MM.1S (cell line): ENCODE results near the gene CMTM8.

ENCODE experiments used
- DNase-seq: peaks from one replicate; pipeline ENCODE4 v3.0.0-alpha.2; 2015
- H2AFZ ChIP-seq: fragments of 300-600 bp; sonication (generic); 2 replicates; pipeline ENCODE4 v1.6.0; 2016; ENCODE audit warnings: antibody characterized with exemption, low read length
- H3F3A ChIP-seq: fragments of 300-600 bp; sonication (generic); 2 replicates; pipeline ENCODE4 v1.6.1; 2016; ENCODE audit warnings: mild to moderate bottlenecking, antibody characterized with exemption, low read length, moderate library complexity, mixed read lengths; ENCODE audit not compliant: insufficient read depth
- H3K27ac ChIP-seq: fragments of 300-600 bp; sonication (generic); 2 replicates; pipeline ENCODE4 v1.5.1; 2016; ENCODE audit warnings: mild to moderate bottlenecking, low read length
- H3K27me3 ChIP-seq: fragments of 300-600 bp; sonication (generic); replicated peaks from 2 replicates; pipeline ENCODE4 v1.6.0; 2016; ENCODE audit warnings: low read length; ENCODE audit not compliant: insufficient read depth
- H3K36me3 ChIP-seq: fragments of 300-600 bp; sonication (generic); replicated peaks from 2 replicates; pipeline ENCODE4 v1.6.1; 2016; ENCODE audit warnings: mild to moderate bottlenecking, low read length, mixed read lengths; ENCODE audit not compliant: insufficient read depth
- H3K4me1 ChIP-seq: fragments of 300-600 bp; sonication (generic); 2 replicates; pipeline ENCODE4 v1.6.1; 2016; ENCODE audit warnings: low read length, mixed read lengths
- H3K4me2 ChIP-seq: fragments of 300-600 bp; sonication (generic); 2 replicates; pipeline ENCODE4 v1.6.0; 2016; ENCODE audit warnings: low read depth, low read length
- H3K4me3 ChIP-seq: fragments of 300-600 bp; sonication (generic); 2 replicates; pipeline ENCODE4 v1.5.1; 2016; ENCODE audit warnings: low read length, mixed read lengths
- H3K79me2 ChIP-seq: fragments of 300-600 bp; sonication (generic); 2 replicates; pipeline ENCODE4 v1.6.1; 2016; ENCODE audit warnings: mixed run types, low read length, mixed read lengths
- H3K9ac ChIP-seq: fragments of 300-600 bp; sonication (generic); 2 replicates; pipeline ENCODE4 v1.6.1; 2016; ENCODE audit warnings: low read length, mixed read lengths
- H3K9me2 ChIP-seq: fragments of 300-600 bp; sonication (generic); replicated peaks from 2 replicates; pipeline ENCODE4 v1.6.1; 2016; ENCODE audit warnings: mild to moderate bottlenecking, low read length, mixed read lengths; ENCODE audit not compliant: insufficient read depth
- H3K9me3 ChIP-seq: fragments of 300-600 bp; sonication (generic); replicated peaks from 2 replicates; pipeline ENCODE4 v1.6.1; 2016; ENCODE audit warnings: mild to moderate bottlenecking, low read length, mixed read lengths; ENCODE audit not compliant: insufficient read depth
- H4K20me1 ChIP-seq: fragments of 300-600 bp; sonication (generic); 2 replicates; pipeline ENCODE4 v1.6.1; 2016; ENCODE audit warnings: mild to moderate bottlenecking, low read length, moderate library complexity, mixed read lengths; ENCODE audit not compliant: insufficient read depth
- CTCF ChIP-seq: fragments of 300-600 bp; sonication (generic); IDR thresholded peaks from 2 replicates; pipeline ENCODE4 v1.5.1; 2016; ENCODE audit warnings: antibody characterized with exemption, low read length, mixed read lengths
- EZH2 ChIP-seq: fragments of 300-600 bp; sonication (generic); optimal IDR thresholded peaks from 2 replicates; pipeline ENCODE3; 2017; ENCODE audit warnings: low read depth, mild to moderate bottlenecking, antibody characterized with exemption, low read length, mixed read lengths
- EZH2phosphoT487 ChIP-seq: fragments of 300-600 bp; sonication (generic); IDR thresholded peaks from 2 replicates; pipeline ENCODE4 v1.6.1; 2018; ENCODE audit warnings: antibody characterized with exemption, low read length

CMTM8 gene

DNA sequence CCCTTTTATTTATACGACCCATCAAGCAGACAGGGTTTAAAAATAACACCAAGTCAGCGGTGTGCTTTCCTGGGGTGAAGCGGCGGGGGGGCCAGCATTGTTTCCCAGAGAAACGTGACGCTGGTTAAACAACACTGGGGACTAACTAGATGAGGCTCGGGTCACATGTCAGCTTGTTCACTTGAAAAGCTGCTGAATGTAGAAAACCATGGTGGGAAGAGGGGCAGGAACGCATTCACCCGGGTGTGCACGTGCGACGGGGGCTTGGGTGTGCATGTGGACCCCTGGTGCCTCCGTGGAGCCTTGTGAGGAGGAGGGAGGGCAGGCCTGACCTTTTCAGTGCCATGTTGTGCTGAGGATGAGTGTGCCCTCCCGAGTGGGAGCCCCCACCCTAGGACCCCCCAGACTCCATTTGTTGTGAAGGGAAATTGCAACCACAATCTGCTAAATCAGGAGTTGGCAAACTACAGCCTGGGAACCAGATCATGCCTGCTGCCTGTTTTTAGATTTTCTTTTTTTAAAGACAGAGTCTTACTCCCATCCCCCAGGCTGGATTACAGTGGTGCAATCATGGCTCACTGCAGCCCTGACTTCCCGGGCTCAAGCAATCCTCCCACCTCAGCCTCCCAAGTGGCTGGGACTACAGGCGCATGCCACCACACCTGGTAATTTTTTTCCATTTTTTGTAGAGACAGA lies 82.8 kb downstream of the CMTM8 start:
- Histone ChIP-seq H3F3A (no peaks in the 10 kb centered on the region), H3K9ac (no peak overlapping the region), H3K27ac (no peak overlapping the region), H3K4me3 (no peak overlapping the region), H4K20me1 (no peaks in the 10 kb centered on the region), H2AFZ (no peak overlapping the region), H3K4me1 (no peaks in the 10 kb centered on the region), H3K9me3 (no peaks in the 10 kb centered on the region), H3K79me2 (no peaks in the 10 kb centered on the region), H3K27me3 (no peaks in the 10 kb centered on the region), H3K36me3 (no peaks in the 10 kb centered on the region), H3K9me2 (no peaks in the 10 kb centered on the region), H3K4me2 (no peak overlapping the region)
- DNase-seq = no peak
- TF ChIP-seq EZH2 (no peak), EZH2phosphoT487 (no peak), CTCF (no peak)

DNA sequence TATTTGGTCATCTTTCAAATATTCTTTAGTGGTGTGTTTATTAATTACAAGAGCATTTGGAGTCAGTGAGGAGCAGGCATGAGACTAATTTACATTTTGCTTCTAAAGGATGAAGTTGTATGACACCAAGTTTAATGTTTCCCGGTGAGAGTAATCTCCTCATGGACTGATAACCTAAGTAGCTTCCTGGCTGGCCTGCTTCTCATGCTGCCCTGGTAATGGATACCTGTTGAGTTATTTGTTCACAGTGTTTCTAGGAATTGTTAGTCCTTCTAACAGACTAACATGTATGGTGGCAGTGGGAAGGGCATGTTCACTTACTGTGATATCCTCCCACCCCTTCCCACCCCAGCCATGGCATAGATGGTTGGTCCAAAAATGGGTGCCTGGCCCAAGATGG lies 83.8 kb downstream of the CMTM8 start:
- no peaks in the 10 kb centered on the region for H3K4me1 ChIP-seq
- H3K4me2 ChIP-seq = no peak overlapping the region

GRCh38 chr3:32323604-32324003 lies 85.1 kb downstream of the CMTM8 start:
- no peaks in the 10 kb centered on the region for H3K9me3 ChIP-seq
- H3K4me2 ChIP-seq = no peak overlapping the region
- H2AFZ ChIP-seq = no peak overlapping the region
- H3K79me2 ChIP-seq = no peaks in the 10 kb centered on the region
- no peaks in the 10 kb centered on the region for H3F3A ChIP-seq
- H3K27me3 ChIP-seq = no peaks in the 10 kb centered on the region
- no peaks in the 10 kb centered on the region for H4K20me1 ChIP-seq
- H3K4me1 ChIP-seq = no peaks in the 10 kb centered on the region
- H3K4me3 ChIP-seq = no peak overlapping the region
- no peak for DNase-seq
- TF ChIP-seq EZH2phosphoT487 (no peak), CTCF (no peak), EZH2 (no peak)
- H3K9me2 ChIP-seq = no peaks in the 10 kb centered on the region
- no peak overlapping the region for H3K27ac ChIP-seq
- no peak overlapping the region for H3K9ac ChIP-seq
- H3K36me3 ChIP-seq = no peaks in the 10 kb centered on the region

More for the DNA sequence above, 83.8 kb downstream of the CMTM8 start:
- Histone ChIP-seq H3K4me3 (no peak overlapping the region), H3K9ac (no peak overlapping the region), H2AFZ (no peak overlapping the region), H3K27ac (no peak overlapping the region), H3K9me2 (no peaks in the 10 kb centered on the region), H3K27me3 (no peaks in the 10 kb centered on the region), H3K36me3 (no peaks in the 10 kb centered on the region), H4K20me1 (no peaks in the 10 kb centered on the region), H3F3A (no peaks in the 10 kb centered on the region), H3K9me3 (no peaks in the 10 kb centered on the region), H3K79me2 (no peaks in the 10 kb centered on the region)
- no peak for DNase-seq
- TF ChIP-seq EZH2phosphoT487 = no peak
- TF ChIP-seq CTCF = no peak
- no peak for TF ChIP-seq EZH2
